ENCODE measurements around the gene TRPM5. TPM values are rescaled to one million over a fixed set of nuclear protein-coding genes. Genes with fewer than 3 reads are reported as not detected.

The TRPM5 gene
- polyA plus RNA-seq, 1 donor (not counting 4 experiments of a cell fraction or from before 2014, with no cell fraction given), result not detected

DNA sequence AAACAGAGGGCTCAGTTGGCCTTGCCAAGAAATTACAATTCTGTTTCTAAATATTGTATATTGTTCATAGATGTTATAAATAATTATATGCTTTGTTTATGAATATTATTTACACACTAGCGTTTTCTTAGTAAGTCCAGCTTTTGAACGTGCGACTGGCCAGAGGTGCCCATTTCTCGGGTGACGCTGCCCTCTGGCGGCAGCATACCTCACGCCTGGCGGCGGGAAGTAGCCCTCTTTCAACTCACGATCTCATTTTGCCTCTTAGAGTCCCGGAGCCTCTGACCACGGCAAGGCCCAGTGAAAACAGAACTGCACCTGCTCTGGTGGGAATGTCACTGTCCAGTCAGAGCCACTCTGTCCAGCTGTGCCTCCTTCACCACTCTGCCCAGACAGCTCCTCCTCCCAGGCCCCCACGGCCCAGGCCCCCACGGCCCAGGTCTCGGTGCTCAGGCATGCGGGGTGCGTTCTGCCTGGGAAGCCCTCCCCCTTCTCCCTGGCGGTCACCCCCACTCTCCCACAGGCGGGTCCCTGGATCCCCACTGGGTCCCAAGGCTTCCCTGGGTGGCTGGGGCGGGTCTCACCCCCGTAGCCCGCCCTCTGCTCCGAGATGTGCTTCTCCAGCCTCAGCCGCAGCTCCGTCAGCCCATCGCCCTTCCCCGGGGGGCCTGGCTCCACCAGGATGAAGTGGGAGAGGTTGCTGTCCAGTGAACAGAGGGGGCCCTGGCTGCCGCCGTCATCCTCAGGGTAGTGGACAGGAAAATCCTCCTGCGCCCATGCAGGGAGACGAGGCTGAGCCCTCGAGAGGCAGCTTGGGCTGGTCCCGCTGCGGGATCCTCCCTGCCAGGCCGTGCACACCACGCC is 24.4 kb downstream of the TRPM5 start:
- H3K27ac ChIP-seq (ENCODE audit: control insufficient read depth, insufficient read depth, low read length), result no peak overlapping the region
- dilution Hi-C loops (cut with MboI; ENCODE audit: extremely low pct_ligation_motif_present, low sequenced_read_pairs), result no loop called here
- no peak overlapping the region for H3K4me3 ChIP-seq (ENCODE audit: control insufficient read depth in 2 of 3, extremely low read depth in 1 of 3, insufficient read depth in 2 of 3, low read depth in 1 of 3, low read length in 3 of 3)
- no peaks in the 10 kb centered on the region for H3K9me1 ChIP-seq (ENCODE audit: control insufficient read depth, extremely low read depth, insufficient read depth, low read length)
- TF ChIP-seq, protein P1, sequence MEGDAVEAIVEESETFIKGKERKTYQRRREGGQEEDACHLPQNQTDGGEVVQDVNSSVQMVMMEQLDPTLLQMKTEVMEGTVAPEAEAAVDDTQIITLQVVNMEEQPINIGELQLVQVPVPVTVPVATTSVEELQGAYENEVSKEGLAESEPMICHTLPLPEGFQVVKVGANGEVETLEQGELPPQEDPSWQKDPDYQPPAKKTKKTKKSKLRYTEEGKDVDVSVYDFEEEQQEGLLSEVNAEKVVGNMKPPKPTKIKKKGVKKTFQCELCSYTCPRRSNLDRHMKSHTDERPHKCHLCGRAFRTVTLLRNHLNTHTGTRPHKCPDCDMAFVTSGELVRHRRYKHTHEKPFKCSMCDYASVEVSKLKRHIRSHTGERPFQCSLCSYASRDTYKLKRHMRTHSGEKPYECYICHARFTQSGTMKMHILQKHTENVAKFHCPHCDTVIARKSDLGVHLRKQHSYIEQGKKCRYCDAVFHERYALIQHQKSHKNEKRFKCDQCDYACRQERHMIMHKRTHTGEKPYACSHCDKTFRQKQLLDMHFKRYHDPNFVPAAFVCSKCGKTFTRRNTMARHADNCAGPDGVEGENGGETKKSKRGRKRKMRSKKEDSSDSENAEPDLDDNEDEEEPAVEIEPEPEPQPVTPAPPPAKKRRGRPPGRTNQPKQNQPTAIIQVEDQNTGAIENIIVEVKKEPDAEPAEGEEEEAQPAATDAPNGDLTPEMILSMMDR (optimal IDR thresholded peaks at IDR 0.05 in 1 of 3, IDR thresholded peaks at IDR 0.05 in 1 of 3, conservative IDR thresholded peaks at IDR 0.05 in 1 of 3; ENCODE audit: extremely low read depth in 1 of 3, insufficient read depth in 2 of 3, low read length in 3 of 3), result peak; percentile 70 to 86 (median 79)
- TF ChIP-seq EZH2 (IDR thresholded peaks at IDR 0.05; ENCODE audit: low read length), result no peak
- H3K9ac ChIP-seq (ENCODE audit: control insufficient read depth, extremely low read depth, insufficient read depth, low read length), result no peak overlapping the region
- no peaks in the 10 kb centered on the region for H3K36me3 ChIP-seq (ENCODE audit: control insufficient read depth in 2 of 2, extremely low read depth in 1 of 2, insufficient read depth in 2 of 2, low read length in 2 of 2)
- no peaks in the 10 kb centered on the region for H3K4me1 ChIP-seq (ENCODE audit: control insufficient read depth, extremely low read depth, insufficient read depth, low read length)
- H2AFZ ChIP-seq (ENCODE audit: control insufficient read depth, low read length), result no peak overlapping the region
- no peaks in the 10 kb centered on the region for H3K79me2 ChIP-seq (ENCODE audit: control insufficient read depth, insufficient read depth, low read length)
- DNase-seq (ENCODE audit: low read depth, low spot score), result no peak
- H3K9me3 ChIP-seq (ENCODE audit: control insufficient read depth, low read depth, low read length), result no peaks in the 10 kb centered on the region
- H3K27me3 ChIP-seq (ENCODE audit: control insufficient read depth, extremely low read depth, insufficient read depth, low read length), result peaks cover 4% of the 10 kb centered on the region
- FAIRE-seq, result no peak
- no peak overlapping the region for H3K4me2 ChIP-seq (ENCODE audit: control insufficient read depth, extremely low read depth, insufficient read depth, low read depth, low read length)
- no peaks in the 10 kb centered on the region for H4K20me1 ChIP-seq (ENCODE audit: control insufficient read depth, extremely low read depth, insufficient read depth, low read length)

DNA sequence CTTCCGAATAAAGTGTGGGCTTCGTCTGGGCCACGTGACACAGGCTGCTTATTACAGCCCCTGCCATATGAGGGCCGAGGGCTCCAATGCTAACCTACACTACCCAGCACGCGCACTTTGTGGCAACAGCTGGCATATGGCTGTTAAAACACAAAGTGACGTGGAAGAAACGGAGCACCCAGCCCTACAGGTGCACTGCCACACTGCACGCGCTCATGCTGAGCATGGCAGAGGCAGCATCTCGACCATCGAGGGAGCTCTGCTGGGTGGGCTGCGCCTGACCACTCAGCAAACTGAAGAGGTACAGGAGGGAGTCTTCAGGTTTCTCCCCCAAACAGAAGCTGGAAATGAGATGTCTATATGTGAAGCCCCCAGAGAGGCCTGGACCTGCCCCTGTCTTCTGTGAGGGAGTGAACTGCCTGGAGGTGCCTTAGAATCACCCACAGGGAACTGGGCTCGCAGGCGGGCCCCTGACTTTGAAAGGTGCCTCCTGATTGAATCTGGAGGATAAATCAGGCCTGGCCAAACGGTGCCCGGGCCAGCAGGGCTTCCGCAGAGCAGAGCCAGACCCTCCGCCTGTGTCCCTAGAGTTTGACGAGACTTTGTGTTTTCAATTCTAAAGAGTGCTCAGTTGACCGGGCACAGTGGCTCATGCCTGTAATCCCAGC is 25.5 kb downstream of the TRPM5 start:
- H3K4me2 ChIP-seq (ENCODE audit: control insufficient read depth, extremely low read depth, insufficient read depth, low read depth, low read length), result no peak overlapping the region
- H3K4me1 ChIP-seq (ENCODE audit: control insufficient read depth, extremely low read depth, insufficient read depth, low read length), result no peaks in the 10 kb centered on the region
- H3K4me3 ChIP-seq (ENCODE audit: control insufficient read depth in 2 of 3, extremely low read depth in 1 of 3, insufficient read depth in 2 of 3, low read depth in 1 of 3, low read length in 3 of 3), result no peak overlapping the region
- H3K27ac ChIP-seq (ENCODE audit: control insufficient read depth, insufficient read depth, low read length), result no peak overlapping the region
- dilution Hi-C loops (cut with MboI; ENCODE audit: extremely low pct_ligation_motif_present, low sequenced_read_pairs), result no loop called here
- no peak for DNase-seq (ENCODE audit: low read depth, low spot score)
- no peaks in the 10 kb centered on the region for H3K79me2 ChIP-seq (ENCODE audit: control insufficient read depth, insufficient read depth, low read length)
- TF ChIP-seq, protein P1 (optimal IDR thresholded peaks at IDR 0.05 in 1 of 3, IDR thresholded peaks at IDR 0.05 in 1 of 3, conservative IDR thresholded peaks at IDR 0.05 in 1 of 3; ENCODE audit: extremely low read depth in 1 of 3, insufficient read depth in 2 of 3, low read length in 3 of 3), result no peak
- no peak for TF ChIP-seq EZH2 (IDR thresholded peaks at IDR 0.05; ENCODE audit: low read length)
- no peaks in the 10 kb centered on the region for H4K20me1 ChIP-seq (ENCODE audit: control insufficient read depth, extremely low read depth, insufficient read depth, low read length)
- no peak overlapping the region for H2AFZ ChIP-seq (ENCODE audit: control insufficient read depth, low read length)
- no peak for FAIRE-seq
- H3K9me1 ChIP-seq (ENCODE audit: control insufficient read depth, extremely low read depth, insufficient read depth, low read length), result no peaks in the 10 kb centered on the region
- no peak overlapping the region for H3K9ac ChIP-seq (ENCODE audit: control insufficient read depth, extremely low read depth, insufficient read depth, low read length)
- no peaks in the 10 kb centered on the region for H3K9me3 ChIP-seq (ENCODE audit: control insufficient read depth, low read depth, low read length)
- H3K27me3 ChIP-seq (ENCODE audit: control insufficient read depth, extremely low read depth, insufficient read depth, low read length), result peaks cover 4% of the 10 kb centered on the region
- H3K36me3 ChIP-seq (ENCODE audit: control insufficient read depth in 2 of 2, extremely low read depth in 1 of 2, insufficient read depth in 2 of 2, low read length in 2 of 2), result no peaks in the 10 kb centered on the region
